CD4-positive, alpha-beta T cell treated with Interleukin-4 for 4 hours (primary cell): ENCODE measurements around the gene VTA1.
"Not testable (repeated sequence)": the region's sequence is repeated elsewhere in the genome, so short reads cannot be mapped to it uniquely, and the experiment has no call there.

Experiments used
- DNase-seq: peaks from one replicate; pipeline ENCODE4 v3.0.0-alpha.2; 2020

VTA1 gene

GRCh38 chr6:142172758-142173157 is 25.7 kb downstream of the VTA1 start:
- no peak for DNase-seq

- no peak for DNase-seq
These were observed 26.9 kb downstream of the VTA1 start for GRCh38 chr6:142173980-142174379.

GRCh38 chr6:142174703-142175102 is 27.6 kb downstream of the VTA1 start:
- DNase-seq: no peak

GRCh38 chr6:142178129-142178528 is 31.1 kb downstream of the VTA1 start:
- no peak for DNase-seq

- DNase-seq: no peak
These were observed 34.9 kb downstream of the VTA1 start for GRCh38 chr6:142182004-142182403.

- DNase-seq: no peak
These were observed 36.3 kb downstream of the VTA1 start for GRCh38 chr6:142183351-142183750.

GRCh38 chr6:142184307-142184706 is 37.2 kb downstream of the VTA1 start:
- DNase-seq: no peak

GRCh38 chr6:142185641-142186040 is 38.6 kb downstream of the VTA1 start:
- DNase-seq: no peak

- no peak for DNase-seq
These were observed 40.1 kb downstream of the VTA1 start for GRCh38 chr6:142187209-142187608.

GRCh38 chr6:142188341-142188740 is 41.3 kb downstream of the VTA1 start:
- not testable (repeated sequence) for DNase-seq

GRCh38 chr6:142189057-142189456 is 42.0 kb downstream of the VTA1 start:
- no peak for DNase-seq

- no peak for DNase-seq
These were observed 45.3 kb downstream of the VTA1 start for GRCh38 chr6:142192343-142192742.

GRCh38 chr6:142193621-142194020 is 46.6 kb downstream of the VTA1 start:
- DNase-seq: no peak

GRCh38 chr6:142195862-142196541 is 48.9 kb downstream of the VTA1 start:
- DNase-seq: no peak

GRCh38 chr6:142200846-142201628 is 54.0 kb downstream of the VTA1 start:
- DNase-seq: no peak

- DNase-seq: peak; percentile 52
These were observed 60.3 kb downstream of the VTA1 start for GRCh38 chr6:142207265-142207877.

- DNase-seq: no peak
These were observed 63.5 kb downstream of the VTA1 start for GRCh38 chr6:142210606-142211005.

- no peak for DNase-seq
These were observed 66.3 kb downstream of the VTA1 start for GRCh38 chr6:142213402-142213801.

- no peak for DNase-seq
These were observed 71.4 kb downstream of the VTA1 start for GRCh38 chr6:142218446-142218845.

- DNase-seq: no peak
These were observed 75.0 kb downstream of the VTA1 start for GRCh38 chr6:142222022-142222421.

GRCh38 chr6:142223938-142224337 is 76.9 kb downstream of the VTA1 start:
- DNase-seq: no peak

- DNase-seq: no peak
These were observed 78.1 kb downstream of the VTA1 start for GRCh38 chr6:142225115-142225514.

GRCh38 chr6:142225552-142225951 is 78.5 kb downstream of the VTA1 start:
- DNase-seq: no peak

- DNase-seq: no peak
These were observed 79.7 kb downstream of the VTA1 start for GRCh38 chr6:142226731-142227130.
